K562 (cell line): ENCODE data around the gene ERF. TPM values are rescaled to one million over a fixed set of nuclear protein-coding genes. Genes with fewer than 3 reads are reported as not detected.

Source experiments
- CBX1 ChIP-seq: sonication (generic); IDR thresholded peaks from 2 replicates; pipeline ENCODE4 v1.6.1; 2016; ENCODE audit warnings: antibody characterized with exemption, low read depth, mild to moderate bottlenecking
- CXXC5 ChIP-seq: fragments of 250-450 bp; sonication (Bioruptor Pico); IDR thresholded peaks from 2 replicates; pipeline ENCODE4 v1.8.0; 2022; ENCODE audit warnings: inconsistent platforms, mild to moderate bottlenecking, moderate library complexity
- DPF2 ChIP-seq: fragments of 450-650 bp; IDR thresholded peaks from 2 replicates; pipeline ENCODE4 v1.6.1; 2016
- E2F5 ChIP-seq: sonication (generic); formaldehyde crosslinking; IDR thresholded peaks from 2 replicates; pipeline ENCODE4 v1.8.0; 2022; ENCODE audit warnings: mild to moderate bottlenecking, missing genetic modification reagents
- ELF2 ChIP-seq: fragments of 250-450 bp; sonication (Bioruptor Pico); IDR thresholded peaks from 2 replicates; pipeline ENCODE4 v1.5.0; 2021; ENCODE audit warnings: mild to moderate bottlenecking
- ESRRB ChIP-seq: fragments of 250-450 bp; sonication (Bioruptor Pico); IDR thresholded peaks from 2 replicates; pipeline ENCODE4 v1.5.0; 2020; ENCODE audit warnings: mild to moderate bottlenecking, moderate library complexity, borderline replicate concordance
- EZH2 ChIP-seq: IDR thresholded peaks from 2 replicates; pipeline ENCODE4 v1.6.1; 2012; ENCODE audit warnings: low read depth, mild to moderate bottlenecking, inconsistent platforms, low read length, borderline replicate concordance
- FOXP4 ChIP-seq: sonication (generic); formaldehyde crosslinking; IDR thresholded peaks from 2 replicates; pipeline ENCODE4 v1.8.0; 2022; ENCODE audit warnings: mild to moderate bottlenecking, missing genetic modification reagents, borderline replicate concordance
- KLF13 ChIP-seq: fragments of 450-650 bp; IDR thresholded peaks from 2 replicates; pipeline ENCODE4 v1.6.1; 2016; ENCODE audit warnings: missing genetic modification characterization, low read depth, mild to moderate bottlenecking, missing compliant biosample characterization, moderate library complexity, borderline replicate concordance
- NFIC ChIP-seq: fragments of 450-650 bp; IDR thresholded peaks from 2 replicates; pipeline ENCODE4 v1.6.1; 2017; ENCODE audit warnings: mild to moderate bottlenecking, inconsistent platforms
- PHF8 ChIP-seq: fragments of 200-600 bp; sonication (generic); IDR thresholded peaks from 2 replicates; pipeline ENCODE4 v1.6.1; 2012; ENCODE audit warnings: mixed run types, mild to moderate bottlenecking, inconsistent platforms, low read length, moderate library complexity, borderline replicate concordance
- POLR3A ChIP-seq: IDR thresholded peaks from 2 replicates; pipeline ENCODE4 v1.6.1; 2011; ENCODE audit warnings: borderline replicate concordance, mild to moderate bottlenecking, moderate library complexity; ENCODE audit not compliant: insufficient read length, insufficient read depth; ENCODE audit errors: extremely low read depth
- RBFOX2 ChIP-seq: fragments of 200-400 bp; formaldehyde crosslinking; IDR thresholded peaks from 2 replicates; pipeline ENCODE4 v1.6.1; 2017; ENCODE audit warnings: low read depth, mild to moderate bottlenecking, low read length, moderate library complexity
- RBM39 ChIP-seq: fragments of 200-400 bp; formaldehyde crosslinking; optimal IDR thresholded peaks from 2 replicates; pipeline ENCODE3; 2018; ENCODE audit warnings: low read depth, low read length
- SP2 ChIP-seq: IDR thresholded peaks from 2 replicates; pipeline ENCODE4 v1.6.1; 2011; ENCODE audit warnings: mild to moderate bottlenecking, low read depth, low read length, moderate library complexity; ENCODE audit not compliant: poor library complexity, severe bottlenecking; ENCODE audit errors: extremely low read depth
- SRF ChIP-seq, 2 experiments: fragments of 250-450, 450-650 bp in 1 of 2; sonication (Bioruptor Pico) in 1 of 2; sonication (generic) in 1 of 2; formaldehyde crosslinking; IDR thresholded peaks; 2 replicates each; pipeline versions ENCODE4 v1.5.0 to v1.5.1; 2020 to 2022; ENCODE audit warnings: mild to moderate bottlenecking in 1 of 2, missing genetic modification reagents in 1 of 2
- TEAD4 ChIP-seq, 2 experiments: sonication (generic) in 1 of 2; formaldehyde crosslinking in 1 of 2; IDR thresholded peaks; 2 replicates each; pipeline versions ENCODE4 v1.6.1 to v1.8.0; 2012 to 2022; ENCODE audit warnings: borderline replicate concordance in 1 of 2, inconsistent platforms in 1 of 2, low read length in 1 of 2, mild to moderate bottlenecking in 1 of 2, missing genetic modification reagents in 1 of 2
- TOE1 ChIP-seq, 2 experiments: fragments of 450-650 bp in 1 of 2; sonication (generic) in 1 of 2; formaldehyde crosslinking in 1 of 2; IDR thresholded peaks; 2 replicates each; pipeline versions ENCODE4 v1.7.1 to v1.8.0; 2016 to 2022; ENCODE audit warnings: borderline replicate concordance in 2 of 2, mild to moderate bottlenecking in 2 of 2, antibody characterized with exemption in 1 of 2, inconsistent platforms in 1 of 2, low read depth in 1 of 2, missing genetic modification reagents in 1 of 2, moderate library complexity in 1 of 2
- WHSC1 ChIP-seq: IDR thresholded peaks from one replicate; pipeline ENCODE4 v1.6.1; 2012; ENCODE audit warnings: low read length, control low read depth, inconsistent platforms
- ZC3H8 ChIP-seq: fragments of 450-650 bp; IDR thresholded peaks from 2 replicates; pipeline ENCODE4 v1.6.1; 2017
- ZNF124 ChIP-seq: sonication (generic); formaldehyde crosslinking; IDR thresholded peaks from 2 replicates; pipeline ENCODE4 v1.8.1; 2022; ENCODE audit warnings: missing genetic modification reagents
- ZNF174 ChIP-seq: fragments of 250-450 bp; sonication (Bioruptor Pico); IDR thresholded peaks from 2 replicates; pipeline ENCODE4 v1.4.0; 2020; ENCODE audit warnings: mild to moderate bottlenecking
- ZNF274 ChIP-seq: IDR thresholded peaks from 2 replicates; pipeline ENCODE4 v1.6.1; 2011; ENCODE audit warnings: low read depth, mild to moderate bottlenecking, low read length, moderate library complexity, borderline replicate concordance
- ZNF75A ChIP-seq: fragments of 450-650 bp; formaldehyde crosslinking; IDR thresholded peaks from 2 replicates; pipeline ENCODE4 v1.4.0; 2020; ENCODE audit warnings: mild to moderate bottlenecking
- ZNF764 ChIP-seq: fragments of 250-450 bp; sonication (Bioruptor Pico); IDR thresholded peaks from 2 replicates; pipeline ENCODE4 v1.4.0; 2020; ENCODE audit warnings: low read depth, mild to moderate bottlenecking, moderate library complexity
- polyA plus RNA-seq, 8 experiments: library from polyadenylated mRNA; depleted of rRNA in 4 of 8; stranded (reverse) in 5 of 8; unstranded in 3 of 8; fragments of >200 nt; fragmentation: Nextera tagmentation in 2 of 8; fragmentation: Illumina TruSeq in 1 of 8; extraction: Ambion mirVana in 2 of 8; extraction: Trizol in 1 of 8; gene quantifications; 2 replicates each; pipeline versions ENCODE4 v1.2.1 to v1.2.3, GENCODE V29; 2011 to 2014; ENCODE audit warnings: inconsistent platforms in 1 of 8, missing spikeins in 1 of 8
- total RNA-seq, 7 experiments: library from RNA; depleted of rRNA in 6 of 7; stranded (reverse); fragments of >200 nt in 6 of 7; fragmentation: Illumina TruSeq in 2 of 7; extraction: Trizol in 2 of 7; gene quantifications; 2 replicates each; pipeline versions ENCODE4 v1.2.1 to v1.2.3, GENCODE V29; 2011 to 2021; ENCODE audit warnings: low replicate concordance in 1 of 7
- TF ChIP-seq, protein P1 (sequence below): sonication (generic); formaldehyde crosslinking; IDR thresholded peaks from 2 replicates; pipeline ENCODE4 v1.8.1; 2023; ENCODE audit warnings: mild to moderate bottlenecking, missing genetic modification reagents, moderate library complexity

Gene ERF
- total and polyA plus RNA-seq, 9 of the 15 experiments (the other 6 are each of a cell fraction or from before 2014, with no cell fraction given): 0.03 to 75.4 (median 27.0) TPM

GRCh38 chr19:42229855-42230351, 25.0 kb downstream of the ERF start (continued):
- no peak for TF ChIP-seq RBFOX2
- TF ChIP-seq CXXC5 (CRISPR knock-in tag): peak; percentile 59
- no peak for TF ChIP-seq RBM39
- no peak for TF ChIP-seq PHF8
- TF ChIP-seq, protein P1, sequence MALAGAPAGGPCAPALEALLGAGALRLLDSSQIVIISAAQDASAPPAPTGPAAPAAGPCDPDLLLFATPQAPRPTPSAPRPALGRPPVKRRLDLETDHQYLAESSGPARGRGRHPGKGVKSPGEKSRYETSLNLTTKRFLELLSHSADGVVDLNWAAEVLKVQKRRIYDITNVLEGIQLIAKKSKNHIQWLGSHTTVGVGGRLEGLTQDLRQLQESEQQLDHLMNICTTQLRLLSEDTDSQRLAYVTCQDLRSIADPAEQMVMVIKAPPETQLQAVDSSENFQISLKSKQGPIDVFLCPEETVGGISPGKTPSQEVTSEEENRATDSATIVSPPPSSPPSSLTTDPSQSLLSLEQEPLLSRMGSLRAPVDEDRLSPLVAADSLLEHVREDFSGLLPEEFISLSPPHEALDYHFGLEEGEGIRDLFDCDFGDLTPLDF: no peak
- peak in 1 of 2 experiments; percentile 48; a peak in 1 of 4 replicates for TF ChIP-seq SRF (CRISPR knock-in tag; IDR thresholded peaks at IDR 0.05)
- TF ChIP-seq ZNF75A (CRISPR knock-in tag): no peak
- no peak for TF ChIP-seq ZNF124 (CRISPR knock-in tag)
- TF ChIP-seq WHSC1: no peak
- TF ChIP-seq CBX1: no peak
- peak; percentile 67 for TF ChIP-seq DPF2
- no peak for TF ChIP-seq ZC3H8
- no peak for TF ChIP-seq ESRRB (CRISPR knock-in tag)
- TF ChIP-seq ZNF174: no peak
- TF ChIP-seq POLR3A: no peak
- 0 out of 2 replicates have a peak, but pooled peaks have one; percentile 5 for TF ChIP-seq FOXP4 (CRISPR knock-in tag)
- no peak for TF ChIP-seq ZNF274
- TF ChIP-seq NFIC: no peak
- TF ChIP-seq TOE1 (IDR thresholded peaks at IDR 0.05; ENCODE audit: borderline replicate concordance): no peak
- TF ChIP-seq TOE1 (CRISPR knock-in tag; IDR thresholded peaks at IDR 0.05; ENCODE audit: borderline replicate concordance, low read depth): no peak
- TF ChIP-seq E2F5 (CRISPR knock-in tag): no peak
- no peak for TF ChIP-seq ZNF764 (CRISPR knock-in tag)
- no peak for TF ChIP-seq ELF2
- no peak for TF ChIP-seq SP2
- no peak for TF ChIP-seq KLF13 (tag)
- no peak for TF ChIP-seq EZH2
- TF ChIP-seq TEAD4 (IDR thresholded peaks at IDR 0.05; ENCODE audit: low read length): no peak
- no peak for TF ChIP-seq TEAD4 (CRISPR knock-in tag; IDR thresholded peaks at IDR 0.05; ENCODE audit: borderline replicate concordance)
